Kidney glomerular epithelial cell (primary cell): ENCODE results near the gene RANBP9.

Source experiments
- DNase-seq: peaks from one replicate; lab custom pipeline; 2025; lab: John Stamatoyannopoulos, UW

The RANBP9 gene

DNA sequence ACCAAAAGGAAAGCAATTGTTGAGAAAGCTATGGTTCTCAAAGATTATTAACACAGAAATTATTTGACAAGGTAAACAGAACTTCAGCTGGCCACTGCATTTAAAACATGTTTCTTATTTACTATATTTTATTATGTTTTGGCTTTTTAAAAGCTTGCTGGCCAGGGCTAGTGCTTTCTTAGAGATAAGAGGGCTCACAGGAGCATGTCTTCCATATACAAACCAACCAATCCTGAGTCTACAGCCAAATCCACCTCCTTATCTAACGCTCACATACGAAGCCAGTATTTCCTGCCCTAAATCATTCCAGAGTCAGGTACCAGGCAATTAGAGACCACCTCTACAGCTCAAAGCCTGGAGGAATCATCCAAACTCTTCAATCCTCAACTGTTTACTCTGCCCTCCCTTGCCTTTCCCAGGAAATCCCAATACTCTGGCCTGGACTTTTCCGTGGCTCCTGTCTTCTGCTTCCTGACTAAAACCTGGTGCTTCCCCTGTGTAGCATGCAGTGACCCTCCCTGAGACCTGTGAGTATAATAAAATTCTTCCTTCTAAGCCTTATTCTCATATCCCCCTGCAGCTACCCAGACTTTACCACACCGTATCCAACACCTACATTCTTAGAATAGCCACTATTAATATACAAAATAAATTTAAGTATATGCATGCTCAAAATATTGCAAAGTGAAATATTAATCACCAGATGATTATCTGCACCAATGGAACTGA, 33.2 kb downstream of the RANBP9 start:
- DNase-seq: no peak

DNA sequence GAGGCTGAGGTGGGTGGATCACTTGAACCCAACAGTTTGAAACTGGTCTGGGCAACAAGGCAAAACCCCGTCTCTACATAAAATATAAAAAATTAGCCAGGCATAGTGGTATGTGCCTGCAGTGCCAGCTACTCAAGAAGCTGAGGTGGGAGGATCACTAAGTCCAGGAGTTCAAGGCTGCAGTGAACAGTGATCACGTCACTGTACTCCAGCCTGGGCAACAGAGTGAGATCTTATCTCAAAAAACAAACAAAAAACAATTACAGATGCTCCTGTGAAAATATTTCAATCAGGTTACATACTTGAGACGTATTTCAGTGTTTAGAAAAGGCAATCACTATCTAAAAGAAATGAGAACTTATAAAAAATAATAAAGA, 33.8 kb downstream of the RANBP9 start:
- DNase-seq: no peak

DNA sequence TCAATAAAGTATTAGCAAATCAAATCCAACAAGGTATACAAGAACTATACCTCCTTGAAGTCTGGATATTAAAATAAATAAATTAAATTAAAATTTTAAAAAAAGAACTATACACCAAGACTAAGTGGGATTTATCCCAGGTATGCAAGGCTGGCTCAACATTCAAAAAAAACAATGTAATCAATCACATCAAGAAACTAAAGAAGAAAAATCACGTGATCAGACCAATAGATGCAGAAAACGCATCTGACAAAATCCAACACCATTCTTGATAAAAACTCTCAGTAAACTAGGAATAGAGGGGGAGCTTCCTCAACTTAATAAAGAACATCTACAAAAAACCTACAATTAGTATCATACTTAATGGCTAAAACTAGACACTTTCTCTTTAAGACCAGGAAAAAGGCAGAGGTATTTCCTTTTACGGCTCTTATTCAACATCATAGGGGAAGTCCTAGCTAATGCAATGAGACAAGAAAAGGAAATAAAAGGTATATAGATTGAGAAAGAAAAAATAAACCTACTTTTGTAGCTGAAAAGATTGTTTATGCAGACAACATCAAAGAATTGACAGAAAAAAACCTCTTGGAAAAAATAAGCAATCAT, 35.0 kb downstream of the RANBP9 start:
- DNase-seq: no peak

DNA sequence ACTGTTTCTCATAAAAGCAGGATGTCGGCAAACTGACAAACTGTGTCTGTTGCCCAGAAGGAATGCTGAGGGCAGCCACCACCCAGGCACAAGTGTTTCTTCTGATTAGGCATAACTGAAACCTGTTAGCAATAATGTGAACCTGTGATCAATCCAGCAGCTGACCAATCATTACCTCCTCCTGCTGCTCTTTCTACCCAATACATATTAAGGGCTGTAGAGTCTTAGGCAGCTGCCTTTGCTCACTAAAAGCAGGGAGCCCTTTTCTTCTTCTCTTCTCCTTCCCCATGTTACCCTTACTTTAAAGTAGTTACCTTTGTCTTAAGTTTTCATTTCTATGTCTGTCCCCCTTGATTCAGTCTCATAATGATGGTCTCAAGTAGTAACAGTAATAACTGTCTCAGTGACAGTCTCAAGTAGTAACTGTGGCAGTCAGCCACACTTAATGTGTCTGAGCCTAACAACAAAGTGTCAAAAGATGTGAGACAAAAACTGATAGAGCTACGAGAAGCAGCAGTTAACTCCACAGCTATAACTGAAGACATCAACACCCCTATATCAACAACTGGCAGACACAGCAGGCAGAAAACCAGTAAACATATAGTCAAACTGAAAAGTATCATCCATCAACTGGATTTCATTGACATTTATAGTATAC, 37.0 kb downstream of the RANBP9 start:
- no peak for DNase-seq

DNA sequence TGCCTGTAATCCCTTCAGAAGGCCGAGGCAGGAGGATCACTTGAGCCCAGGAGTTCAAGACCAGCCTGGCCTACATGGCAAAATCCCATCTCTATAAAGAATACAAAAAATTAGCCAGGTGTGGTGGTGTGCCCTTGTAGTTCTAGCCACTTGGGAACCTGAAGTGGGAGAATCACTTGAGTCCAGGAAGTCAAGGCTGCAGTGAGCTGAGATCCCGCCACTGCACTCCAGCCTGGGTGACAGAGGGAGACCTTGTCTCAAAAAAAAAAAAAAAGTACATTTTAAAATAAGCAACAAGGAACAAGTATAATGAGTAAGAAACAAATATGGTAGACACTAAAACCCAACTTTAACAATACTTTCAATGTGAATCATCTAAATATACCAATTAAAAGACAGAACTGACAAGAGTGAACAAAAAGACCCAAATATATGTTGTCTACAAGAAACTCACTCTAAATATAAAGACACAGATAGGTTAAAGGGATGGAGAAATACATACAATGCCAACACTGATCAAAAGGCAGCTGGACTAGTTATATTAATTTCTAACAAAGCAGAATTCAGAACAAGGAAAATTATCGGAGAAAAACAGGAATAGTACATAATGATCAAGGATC, 37.7 kb downstream of the RANBP9 start:
- DNase-seq: no peak

DNA sequence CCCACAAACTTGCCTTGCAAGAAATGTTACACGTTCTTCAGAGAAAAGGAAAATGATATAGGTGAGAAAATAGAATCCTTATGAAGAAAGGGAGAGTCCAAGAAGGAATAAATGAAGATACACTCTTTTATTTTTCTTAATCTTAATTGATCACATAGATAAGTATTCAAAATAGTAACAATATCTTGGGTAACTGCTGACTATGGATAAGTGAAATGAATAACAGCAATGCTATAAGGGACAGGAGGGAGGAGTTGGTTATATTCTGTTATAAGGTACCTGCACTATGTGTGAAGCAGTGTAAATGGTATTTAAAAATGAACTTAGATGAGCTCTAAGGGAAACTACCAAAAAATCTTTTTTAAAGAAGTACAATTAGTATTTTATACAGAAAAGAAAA, 38.3 kb downstream of the RANBP9 start:
- no peak for DNase-seq

DNA sequence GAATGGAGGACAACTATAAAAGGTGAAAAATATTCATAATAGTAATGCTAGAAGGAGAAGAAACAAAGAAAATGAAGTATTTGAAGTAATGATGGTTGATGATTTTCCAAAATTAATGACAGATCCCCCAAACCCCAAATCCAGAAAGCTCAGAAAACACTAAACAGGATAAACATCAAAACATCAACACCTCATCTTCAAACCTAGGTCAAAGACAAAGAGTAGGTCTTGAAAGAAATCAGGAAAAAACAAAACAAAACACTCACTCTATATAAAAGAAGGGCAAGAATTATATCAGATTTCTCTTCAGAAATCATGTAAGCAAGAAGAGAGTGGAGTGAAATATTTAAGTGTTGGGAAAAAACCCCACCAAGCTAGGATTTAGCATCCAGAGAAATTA, 38.7 kb downstream of the RANBP9 start:
- DNase-seq: no peak

DNA sequence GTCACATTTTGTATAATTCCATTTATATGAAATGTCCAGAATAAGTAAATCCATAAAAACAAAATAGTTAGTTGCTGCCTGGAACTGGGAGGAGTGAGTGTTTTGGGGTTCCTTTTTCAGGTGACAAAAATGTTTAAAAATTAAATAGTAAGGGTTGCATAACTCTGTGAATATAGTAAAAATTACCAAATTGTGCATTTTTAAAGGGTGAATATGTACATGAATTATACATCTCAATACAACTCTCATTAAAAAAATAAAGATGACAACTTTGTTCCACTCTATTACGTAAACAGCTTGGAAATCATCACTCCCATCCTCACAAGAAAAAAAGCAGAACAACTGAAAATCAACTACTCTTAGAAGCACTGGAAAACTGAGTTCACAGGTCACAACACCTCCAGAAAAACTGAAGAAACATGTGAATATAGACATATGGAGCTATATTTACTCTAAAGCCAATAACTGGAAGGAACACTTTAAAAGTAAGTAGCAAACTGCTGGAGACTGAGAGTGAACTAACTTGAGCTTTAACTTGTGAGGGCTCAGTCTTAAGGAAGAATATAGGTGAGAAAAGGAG, 40.0 kb downstream of the RANBP9 start:
- no peak for DNase-seq

DNA sequence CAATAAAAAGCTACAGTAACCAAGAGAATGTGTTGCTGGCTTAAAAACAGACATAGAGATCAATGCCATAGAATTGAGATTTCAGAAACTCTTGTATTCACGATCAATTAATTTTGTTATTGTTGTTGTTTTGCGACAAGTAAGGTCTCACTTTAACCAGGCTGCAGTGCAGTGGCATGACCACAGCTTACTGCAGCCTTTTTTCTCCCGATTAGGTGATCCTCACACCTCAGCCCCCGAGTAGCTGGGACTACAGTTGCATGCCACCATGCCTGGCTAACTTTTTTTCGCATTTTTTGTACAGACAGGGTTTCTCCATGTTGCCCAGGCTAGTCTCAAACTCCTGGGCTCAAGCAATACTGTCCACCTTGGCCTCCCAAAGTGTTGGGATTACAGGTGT, 42.2 kb downstream of the RANBP9 start:
- no peak for DNase-seq

DNA sequence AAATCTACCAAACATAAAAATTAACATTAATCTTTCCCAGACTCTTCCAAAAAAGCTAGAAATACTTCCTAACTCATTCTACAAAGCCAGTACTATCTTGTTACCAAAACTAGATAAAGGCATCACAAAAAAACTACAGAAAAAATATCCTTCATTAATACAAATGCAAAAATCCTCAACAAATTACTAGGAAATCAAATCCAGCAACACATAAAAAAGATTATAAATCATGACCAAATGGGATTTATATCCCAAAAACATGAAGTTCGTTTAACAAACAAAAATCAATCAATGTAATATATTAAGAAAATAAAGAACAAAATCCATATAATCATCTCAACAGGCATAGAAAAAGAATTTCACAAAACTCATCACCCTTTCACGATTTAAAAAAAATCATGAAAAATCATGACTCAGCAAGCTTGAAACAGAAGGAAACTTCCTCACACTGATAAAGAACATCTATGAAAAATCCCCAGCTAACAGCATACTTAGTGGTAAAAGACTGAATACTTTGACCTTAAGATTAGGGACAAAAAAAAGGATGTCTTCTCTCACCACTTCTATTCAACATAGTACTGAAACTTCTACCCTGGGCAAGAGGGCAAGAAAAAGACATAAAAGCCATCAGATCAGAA, 43.2 kb downstream of the RANBP9 start:
- DNase-seq: no peak

DNA sequence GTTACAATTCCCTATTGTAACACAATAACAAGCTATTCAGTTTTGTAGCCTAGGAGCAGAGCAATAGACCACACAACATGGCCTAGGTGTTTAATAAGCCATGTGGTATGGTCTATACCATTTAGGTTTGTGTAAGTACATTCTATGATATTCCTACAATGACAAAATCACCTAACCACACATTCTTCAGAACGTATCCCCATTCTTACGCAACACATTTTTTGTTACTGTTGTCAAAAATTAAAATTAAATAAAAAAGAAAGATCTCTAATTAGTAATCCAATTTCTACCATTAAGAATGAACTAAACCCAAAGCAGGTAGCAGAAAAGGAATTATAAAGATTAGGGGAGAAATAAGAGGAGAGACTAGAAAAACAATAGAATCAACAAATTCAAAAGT, 44.0 kb downstream of the RANBP9 start:
- no peak for DNase-seq

DNA sequence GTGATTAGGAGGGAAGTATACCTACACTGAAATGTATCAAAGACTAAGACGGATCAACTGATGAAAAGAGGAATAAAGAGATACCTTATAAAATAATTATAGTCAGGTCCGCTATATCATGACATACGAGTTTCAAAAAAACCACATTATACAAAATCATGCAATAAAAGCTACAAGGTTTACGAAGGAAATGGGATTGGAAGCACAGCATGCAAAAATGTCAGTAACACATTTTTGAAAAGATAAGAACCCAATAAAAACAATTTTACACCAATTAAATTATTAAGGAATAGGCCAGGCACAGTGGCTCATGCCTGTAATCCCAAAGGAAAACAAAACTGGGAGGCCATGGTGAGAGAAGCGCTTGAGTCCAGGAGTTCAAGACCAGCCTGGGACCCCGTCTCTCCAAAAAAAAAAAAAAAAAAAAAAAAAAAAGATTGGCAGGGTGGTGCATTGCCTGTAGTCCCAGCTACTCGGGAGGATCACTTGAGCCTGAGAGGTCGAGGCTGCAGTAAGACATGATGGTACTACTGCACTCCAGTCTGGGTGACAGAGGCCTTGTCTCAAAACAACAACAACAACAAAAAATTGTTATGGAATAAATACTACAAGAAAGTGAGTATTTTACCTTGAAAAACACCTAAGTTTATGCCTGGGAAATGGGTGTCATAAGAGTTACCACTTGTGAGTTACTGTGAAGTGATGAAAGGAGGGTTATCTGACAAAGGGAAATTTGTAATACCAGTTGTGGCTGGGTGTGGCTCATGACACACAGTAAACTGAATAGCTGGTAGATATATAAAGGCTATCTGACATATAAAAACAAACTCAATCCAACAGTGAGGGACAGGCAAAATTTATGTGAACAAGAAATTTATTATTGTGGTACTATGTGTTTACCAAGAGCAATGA, 45.2 kb downstream of the RANBP9 start:
- DNase-seq: no peak

DNA sequence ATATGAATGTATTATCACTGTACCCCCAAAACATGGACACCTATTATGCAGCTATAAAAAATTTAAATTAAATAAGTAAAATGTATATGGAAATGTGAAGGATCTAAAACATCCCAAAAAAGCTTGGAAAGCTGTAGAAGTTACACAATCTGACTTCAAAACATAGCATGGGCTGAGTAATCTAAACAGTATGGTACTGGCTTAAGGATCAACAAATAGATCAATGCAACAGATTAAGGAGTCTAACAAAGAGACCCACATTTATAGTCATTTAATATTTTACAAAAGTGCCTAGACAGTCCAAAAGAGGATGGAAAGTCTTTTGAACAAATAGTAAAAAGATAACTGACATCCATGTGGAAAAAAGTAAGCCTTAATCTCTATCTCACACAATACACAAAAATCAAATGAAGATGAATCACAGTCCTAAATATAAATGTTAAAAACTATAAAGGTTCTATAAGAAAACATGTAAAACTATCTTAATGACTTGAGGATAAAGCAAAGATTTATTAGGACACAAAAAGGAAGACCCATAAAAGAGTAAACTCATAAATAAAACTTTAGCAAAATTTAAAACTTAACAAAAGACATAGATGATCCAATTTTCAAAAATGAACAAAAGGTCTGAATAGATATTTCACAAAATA, 46.8 kb downstream of the RANBP9 start:
- no peak for DNase-seq

DNA sequence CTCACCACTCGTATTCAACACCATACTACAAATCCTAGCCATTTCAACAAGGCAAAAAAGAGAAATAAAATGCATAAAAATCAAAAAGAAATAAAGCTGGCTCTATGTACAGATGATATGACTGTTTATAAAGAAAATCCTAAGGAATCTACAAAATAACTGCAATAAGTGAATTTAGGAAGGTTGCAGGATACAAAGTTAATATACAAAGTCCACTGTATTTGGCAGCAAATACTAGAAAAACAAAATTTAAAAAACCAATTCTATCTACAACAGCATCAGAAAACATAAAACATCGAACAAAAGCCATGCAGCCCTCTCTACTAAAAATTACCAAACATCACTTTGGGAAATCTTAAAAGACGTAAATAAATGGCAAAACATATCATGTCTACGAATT, 47.6 kb downstream of the RANBP9 start:
- no peak for DNase-seq

DNA sequence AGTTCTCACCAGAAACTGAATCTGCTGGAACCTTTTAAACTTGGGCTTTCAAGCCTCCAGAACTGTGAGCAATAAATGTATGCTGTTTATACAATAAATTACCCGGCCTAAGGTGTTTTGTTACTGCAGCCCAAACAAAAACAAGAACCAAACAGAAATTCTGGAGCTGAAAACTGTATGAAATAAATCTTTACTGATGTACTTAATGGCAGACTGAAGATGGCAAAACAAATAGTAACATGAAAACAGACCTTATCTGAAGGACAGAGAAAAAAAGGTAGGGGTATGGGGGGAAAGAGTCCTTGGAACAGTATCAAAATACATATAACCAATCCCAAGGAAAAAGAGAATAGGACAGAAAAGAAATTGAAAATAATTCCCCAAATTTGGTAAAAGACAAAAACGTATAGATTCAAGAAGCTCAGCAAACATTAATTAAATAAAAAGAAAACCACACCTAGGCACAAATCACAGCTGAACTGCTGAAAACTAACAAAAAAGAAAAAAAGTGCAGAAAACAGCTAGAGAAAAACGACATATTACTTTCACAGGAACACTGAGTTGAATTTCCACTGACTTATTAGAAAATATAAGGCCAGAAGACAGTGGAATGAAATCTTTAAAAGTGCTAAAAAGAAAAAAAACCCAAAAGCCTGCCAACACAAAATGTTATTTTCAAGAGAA, 48.8 kb downstream of the RANBP9 start:
- DNase-seq: no peak

DNA sequence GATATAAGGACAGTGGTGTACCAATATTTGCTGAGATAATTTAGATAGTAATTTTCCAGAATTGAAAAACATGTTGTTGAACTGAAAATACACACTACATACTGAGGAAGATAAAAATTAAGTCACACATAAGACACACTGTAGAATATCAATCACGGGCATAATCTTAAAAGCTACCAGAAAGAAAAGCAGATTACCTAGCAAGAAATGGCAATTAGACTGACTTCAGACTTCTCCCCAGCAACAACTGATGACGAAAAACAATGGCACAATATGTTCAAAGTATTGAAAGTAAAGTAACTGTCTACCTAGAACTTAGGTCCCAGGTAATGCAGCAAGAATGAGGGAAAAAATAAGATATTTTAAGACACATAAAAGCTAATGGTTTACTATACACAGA, 50.0 kb downstream of the RANBP9 start:
- DNase-seq: no peak

DNA sequence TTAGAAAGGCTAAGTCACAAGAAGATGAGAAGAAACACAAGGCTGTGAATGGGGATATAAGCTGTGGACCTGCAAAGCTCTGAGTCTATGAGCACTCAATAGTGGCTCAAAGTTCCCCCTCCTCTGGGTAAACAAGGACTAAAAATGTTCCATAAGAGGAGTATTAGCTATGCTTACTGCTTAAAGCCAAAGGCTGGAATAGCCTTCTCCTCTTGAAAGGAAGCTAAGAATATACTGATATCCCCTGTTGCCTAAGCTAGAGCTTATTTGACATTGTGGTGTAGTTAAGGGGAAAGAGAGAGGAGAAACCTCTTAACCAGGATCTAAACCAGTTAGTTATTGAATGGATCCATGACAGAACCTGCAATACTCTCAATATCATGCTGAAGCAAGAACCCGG, 50.7 kb downstream of the RANBP9 start:
- DNase-seq: no peak

DNA sequence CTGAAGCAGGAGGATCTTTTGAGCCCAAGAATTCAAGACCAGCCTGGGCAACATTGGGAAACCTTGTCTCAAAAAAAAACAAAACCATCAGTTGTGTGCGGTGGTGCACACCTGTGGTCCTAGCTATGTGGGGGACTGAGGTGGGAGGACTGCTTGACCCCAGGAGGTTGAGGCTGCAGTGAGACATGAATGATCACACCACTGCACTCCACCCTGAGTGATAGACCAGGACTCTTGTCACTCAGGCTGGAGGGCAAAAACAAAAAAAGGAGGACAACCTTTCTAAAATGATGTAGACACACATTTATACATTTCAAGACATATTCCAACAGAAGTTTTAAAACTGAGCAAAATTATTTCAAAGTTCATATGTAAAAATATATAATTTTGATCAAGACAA, 51.4 kb downstream of the RANBP9 start:
- no peak for DNase-seq

DNA sequence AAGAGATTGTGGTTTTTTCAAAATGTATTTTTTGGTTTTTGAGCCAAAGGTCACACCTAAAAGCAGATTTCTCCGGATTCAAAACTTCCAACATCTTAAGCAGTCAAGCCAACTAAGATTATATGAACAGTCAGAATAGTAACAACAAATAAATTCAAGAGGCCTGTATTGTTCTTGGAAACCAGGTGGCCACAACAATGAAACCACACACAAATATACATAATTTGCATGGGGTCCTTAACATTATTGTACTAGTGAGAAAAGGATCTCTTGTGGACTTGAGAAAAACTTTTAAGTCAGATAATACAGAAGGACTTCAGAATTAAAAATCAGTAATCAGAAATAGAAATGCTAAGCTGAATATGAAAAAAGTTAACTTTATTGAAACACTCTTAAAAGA, 55.9 kb downstream of the RANBP9 start:
- DNase-seq: no peak

DNA sequence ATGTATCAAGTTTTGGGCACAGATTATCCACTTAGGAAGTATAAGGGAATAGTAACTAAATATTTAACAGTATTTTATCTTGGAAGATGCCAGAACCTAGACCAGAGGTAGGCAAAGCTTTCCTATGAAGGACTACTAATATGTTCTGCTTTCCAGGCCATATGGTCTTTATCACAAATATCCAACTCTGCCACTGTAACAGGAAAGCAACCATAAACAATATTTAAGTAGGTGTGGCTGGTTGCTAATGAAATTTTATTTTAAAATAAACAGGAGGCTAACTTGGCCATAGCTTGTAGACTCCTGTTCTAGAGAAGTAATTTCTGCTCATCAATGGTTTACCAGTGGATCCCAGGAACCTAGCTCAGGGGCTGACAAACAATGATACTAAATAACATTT, 57.1 kb downstream of the RANBP9 start:
- no peak for DNase-seq
